Lower lobe of right lung (tissue), 2 donors: ENCODE measurements around the gene OR51E2. TPM values are rescaled to one million over a fixed set of nuclear protein-coding genes. Genes with fewer than 3 reads are reported as not detected.

Experiments used
- ATAC-seq, 2 donors: fragments of 200-7000 bp; cut with Tn5 transposase; one replicate each; pipeline ENCODE4 v1.9.1; 2020 to 2022; ENCODE audit warnings: mild to moderate bottlenecking in 2 of 2, moderate library complexity in 2 of 2
- DNase-seq: peaks from one replicate; pipeline ENCODE4 v3.0.0-alpha.2; 2020
- H3K27ac ChIP-seq: fragments of 200-600 bp; one replicate; pipeline ENCODE4 v1.8.0; 2022
- H3K27me3 ChIP-seq: fragments of 200-600 bp; one replicate; pipeline ENCODE4 v1.8.0; 2022; ENCODE audit warnings: low read depth
- H3K36me3 ChIP-seq: fragments of 200-600 bp; one replicate; pipeline ENCODE4 v1.8.0; 2022; ENCODE audit warnings: mild to moderate bottlenecking
- H3K4me1 ChIP-seq: fragments of 200-600 bp; one replicate; pipeline ENCODE4 v1.8.0; 2022
- H3K4me3 ChIP-seq: fragments of 200-600 bp; one replicate; pipeline ENCODE4 v1.8.0; 2022; ENCODE audit warnings: mild to moderate bottlenecking
- H3K9me3 ChIP-seq: fragments of 200-600 bp; one replicate; pipeline ENCODE4 v1.8.0; 2022
- CTCF ChIP-seq: fragments of 200-600 bp; IDR thresholded peaks from one replicate; pipeline ENCODE4 v1.8.0; 2022; ENCODE audit warnings: antibody characterized with exemption, mild to moderate bottlenecking
- intact Hi-C: fragments of 100-400 bp; cut with DNase I; formaldehyde crosslinking; loops from one replicate; pipeline ENCODE4 v1.11.0; 2022
- total RNA-seq: library from RNA; stranded (reverse); fragmentation: NEBNext Ultra II Directional; extraction: Animal tissue kit (Norgen Biotek cat#: 25700); gene quantifications from one replicate; pipeline ENCODE4 v1.2.1, GENCODE V29; 2021
- donor health status: DM: no; HTN: yes; CAD: no; lungs with severe emphysema.

The OR51E2 gene
- total RNA-seq, 1 donor from 2014 or later, result not detected

GRCh38 chr11:4684631-4685285 is 12.9 kb downstream of the OR51E2 start:
- H3K4me3 ChIP-seq, result no peak overlapping the region
- ATAC-seq (no peak), DNase-seq (no peak)
- no peaks in the 10 kb centered on the region for H3K9me3 ChIP-seq
- H3K4me1 ChIP-seq, result no peaks in the 10 kb centered on the region
- H3K27me3 ChIP-seq, result no peaks in the 10 kb centered on the region
- no peak overlapping the region for H3K27ac ChIP-seq
- no peaks in the 10 kb centered on the region for H3K36me3 ChIP-seq
- no peak for TF ChIP-seq CTCF
- intact Hi-C loops, result no loop called here

GRCh38 chr11:4682623-4683419 is 14.8 kb downstream of the OR51E2 start:
- no peak for DNase-seq
- no peak overlapping the region for H3K27ac ChIP-seq
- H3K9me3 ChIP-seq, result no peaks in the 10 kb centered on the region
- no peak overlapping the region for H3K4me3 ChIP-seq
- no peaks in the 10 kb centered on the region for H3K4me1 ChIP-seq
- ATAC-seq, result no peak
- H3K27me3 ChIP-seq, result no peaks in the 10 kb centered on the region
- intact Hi-C loops, result no loop called here
- TF ChIP-seq CTCF, result no peak
- no peaks in the 10 kb centered on the region for H3K36me3 ChIP-seq

GRCh38 chr11:4680341-4680740 is 17.3 kb downstream of the OR51E2 start:
- ATAC-seq (no peak), DNase-seq (no peak)
- H3K4me3 ChIP-seq, result no peak overlapping the region
- H3K4me1 ChIP-seq, result no peaks in the 10 kb centered on the region
- H3K27me3 ChIP-seq, result no peaks in the 10 kb centered on the region
- H3K27ac ChIP-seq, result no peak overlapping the region
- H3K36me3 ChIP-seq, result no peaks in the 10 kb centered on the region
- no peak for TF ChIP-seq CTCF
- intact Hi-C loops, result no loop called here
- H3K9me3 ChIP-seq, result no peaks in the 10 kb centered on the region

- no peaks in the 10 kb centered on the region for H3K9me3 ChIP-seq
- ATAC-seq (no peak), DNase-seq (no peak)
- no peaks in the 10 kb centered on the region for H3K27me3 ChIP-seq
- no peaks in the 10 kb centered on the region for H3K4me1 ChIP-seq
- no peaks in the 10 kb centered on the region for H3K36me3 ChIP-seq
- no peak overlapping the region for H3K27ac ChIP-seq
- no peak overlapping the region for H3K4me3 ChIP-seq
- TF ChIP-seq CTCF, result no peak
- intact Hi-C loops, result no loop called here
Measured at GRCh38 chr11:4677948-4678347, 19.7 kb downstream of the OR51E2 start.

- H3K4me1 ChIP-seq, result no peaks in the 10 kb centered on the region
- ATAC-seq, result no peak
- no peak for TF ChIP-seq CTCF
- H3K27me3 ChIP-seq, result no peaks in the 10 kb centered on the region
- intact Hi-C loops, result no loop called here
- no peak overlapping the region for H3K4me3 ChIP-seq
- H3K9me3 ChIP-seq, result no peaks in the 10 kb centered on the region
- H3K36me3 ChIP-seq, result no peaks in the 10 kb centered on the region
- H3K27ac ChIP-seq, result no peak overlapping the region
- no peak for DNase-seq
Measured at GRCh38 chr11:4673781-4674180, 23.9 kb downstream of the OR51E2 start.
